Tibial nerve (tissue), 4 donors: ENCODE results near the gene RTP2. TPM values are rescaled to one million over a fixed set of nuclear protein-coding genes. Genes with fewer than 3 reads are reported as not detected.
"Not testable (repeated sequence)": the region's sequence is repeated elsewhere in the genome, so short reads cannot be mapped to it uniquely, and the experiment has no call there.

ENCODE experiments used
- DNase-seq, 2 donors: peaks; one replicate each; pipeline ENCODE4 v3.0.0-alpha.2; 2019; ENCODE audit warnings: low spot score in 2 of 2
- H3K27ac ChIP-seq, 4 donors: fragments of 200-600 bp; sonication (generic) in 3 of 4; one replicate each; pipeline ENCODE4 v1.5.1; 2017 to 2019; ENCODE audit warnings: mild to moderate bottlenecking in 1 of 4
- H3K27me3 ChIP-seq, 2 donors: fragments of 200-600 bp; sonication (generic) in 1 of 2; one replicate each; pipeline versions ENCODE4 v1.5.1 to v1.6.0; 2017 to 2019
- H3K36me3 ChIP-seq, 3 donors: fragments of 200-600 bp; sonication (generic); one replicate each; pipeline ENCODE4 v1.5.1; 2018 to 2019
- H3K4me1 ChIP-seq, 4 donors: fragments of 200-600 bp; sonication (generic) in 3 of 4; one replicate each; pipeline ENCODE4 v1.5.1; 2017 to 2019
- H3K4me3 ChIP-seq, 4 donors: fragments of 200-600 bp; sonication (generic) in 3 of 4; one replicate each; pipeline ENCODE4 v1.5.1; 2017 to 2019; ENCODE audit warnings: mild to moderate bottlenecking in 1 of 4, moderate library complexity in 1 of 4
- H3K9me3 ChIP-seq, 4 donors: fragments of 200-600 bp; sonication (generic) in 3 of 4; one replicate each; pipeline ENCODE4 v1.5.1; 2017 to 2019
- CTCF ChIP-seq, 5 experiments: fragments of 200-600 bp in 3 of 5; fragments of 450-650 bp in 2 of 5; sonication (generic) in 3 of 5; IDR thresholded peaks; one replicate each; pipeline ENCODE4 v1.5.1; 2016 to 2019; ENCODE audit warnings: antibody characterized with exemption in 5 of 5, mild to moderate bottlenecking in 3 of 5, moderate library complexity in 2 of 5
- EP300 ChIP-seq, 2 donors: sonication (generic); formaldehyde crosslinking; IDR thresholded peaks; one replicate each; pipeline ENCODE4 v1.6.1; 2017; ENCODE audit warnings: antibody characterized with exemption in 2 of 2, mild to moderate bottlenecking in 1 of 2
- POLR2A ChIP-seq, 2 donors: fragments of 450-650 bp; IDR thresholded peaks; one replicate each; pipeline ENCODE4 v1.6.1; 2017; ENCODE audit warnings: antibody characterized with exemption in 2 of 2, mild to moderate bottlenecking in 2 of 2, moderate library complexity in 2 of 2
- WGBS, 2 donors: methylation state at CpG; one replicate each; pipeline ENCODE4 v1.1.5; 2018; 5-methylcytosine and 5-hydroxymethylcytosine counted together
- total RNA-seq, 4 donors: library from RNA; depleted of rRNA; stranded (reverse); fragments of >200 nt; gene quantifications; one replicate each; pipeline ENCODE4 v1.1.0, GENCODE V29; 2016

RTP2 gene
- total RNA-seq, 4 donors from 2014 or later: not detected

DNA sequence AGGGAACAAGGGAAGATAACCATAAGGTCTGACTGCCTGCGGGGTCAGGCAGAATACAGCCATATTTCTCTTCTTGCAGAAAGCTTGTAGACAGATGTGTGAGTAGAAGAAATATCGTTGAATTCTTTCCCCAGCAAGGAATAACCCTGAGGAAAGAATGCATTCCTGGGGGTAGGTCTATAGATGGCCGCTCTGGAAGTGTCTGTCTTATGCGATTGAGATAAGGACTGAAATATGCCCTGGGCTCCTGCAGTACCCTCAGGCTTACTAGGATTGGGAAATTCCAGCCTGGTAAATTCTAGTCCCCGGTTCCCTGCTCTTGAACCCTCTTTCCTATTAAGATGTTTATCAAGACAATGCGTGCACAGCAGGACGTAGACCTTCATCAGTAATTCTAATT lies 16.4 kb downstream of the RTP2 start:
- Histone ChIP-seq H3K36me3 (no peaks in the 10 kb centered on the region), H3K9me3 (peaks cover 0 to 26% (median 0%) of the 10 kb centered on the region in 4 donors), H3K27ac (no peak overlapping the region), H3K27me3 (no peaks in the 10 kb centered on the region), H3K4me1 (no peaks in the 10 kb centered on the region), H3K4me3 (no peak overlapping the region)
- DNase-seq: no peak
- no peak for TF ChIP-seq POLR2A (IDR thresholded peaks at IDR 0.05)
- no peak for TF ChIP-seq CTCF (IDR thresholded peaks at IDR 0.05)
- TF ChIP-seq EP300 (IDR thresholded peaks at IDR 0.05): no peak
- 92 to 94% methylated on average over 7 of the region's 7 CpGs for WGBS, 2 donors

DNA sequence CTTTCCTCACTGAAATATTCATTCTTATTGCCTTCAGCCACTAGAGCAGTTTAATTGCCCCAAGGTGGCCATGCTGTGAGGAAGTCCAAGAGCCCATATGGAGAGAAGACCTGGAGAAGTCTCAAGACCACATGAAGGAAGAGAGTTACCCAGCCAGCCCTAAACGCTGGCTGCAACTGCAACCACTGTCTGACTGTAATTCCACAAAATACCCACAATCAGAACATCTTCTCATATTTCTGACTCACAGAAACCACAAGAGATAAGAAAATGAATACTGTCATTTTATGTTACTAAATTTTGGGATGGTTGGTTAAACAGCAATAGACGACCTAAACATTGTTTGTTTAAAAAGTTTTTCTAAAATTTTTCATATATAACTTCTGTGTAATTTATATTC lies 17.5 kb downstream of the RTP2 start:
- H3K36me3 ChIP-seq: no peaks in the 10 kb centered on the region
- H3K27ac ChIP-seq: no peak overlapping the region
- no peaks in the 10 kb centered on the region for H3K4me1 ChIP-seq
- TF ChIP-seq POLR2A (IDR thresholded peaks at IDR 0.05) (no peak), EP300 (IDR thresholded peaks at IDR 0.05) (no peak), CTCF (IDR thresholded peaks at IDR 0.05) (no peak)
- no peak for DNase-seq
- H3K27me3 ChIP-seq: no peaks in the 10 kb centered on the region
- no peak overlapping the region for H3K4me3 ChIP-seq
- WGBS, 2 donors: 68 to 79% methylated on average over 2 of the region's 2 CpGs
- H3K9me3 ChIP-seq: peaks cover 0 to 26% (median 0%) of the 10 kb centered on the region in 4 donors

DNA sequence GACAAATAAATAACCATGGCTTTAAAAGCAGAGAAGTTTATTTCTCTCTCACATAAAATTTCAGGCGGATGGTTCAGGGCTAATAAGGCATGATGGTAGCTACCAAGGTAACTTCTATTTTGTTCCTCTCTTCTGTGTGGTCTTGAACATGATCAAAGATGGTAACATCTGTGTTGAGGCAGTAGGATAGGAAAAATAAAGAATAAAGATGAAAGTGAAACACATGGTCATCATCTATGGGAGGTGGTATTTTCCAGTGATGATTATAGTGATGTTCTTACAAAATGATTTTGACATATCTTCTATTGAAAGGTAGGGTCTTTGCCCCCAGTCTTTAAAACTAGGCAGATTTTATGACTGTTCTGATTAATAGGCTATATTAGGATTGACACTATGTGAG lies 17.9 kb downstream of the RTP2 start:
- Histone ChIP-seq H3K4me1 (peaks cover 0 to under 1% (median 0%) of the 10 kb centered on the region in 4 donors), H3K27me3 (no peaks in the 10 kb centered on the region), H3K4me3 (no peak overlapping the region), H3K36me3 (no peaks in the 10 kb centered on the region), H3K9me3 (peaks cover 0 to 26% (median 0%) of the 10 kb centered on the region in 4 donors), H3K27ac (no peak overlapping the region)
- 93 to 100% methylated on average over 1 of the region's 1 CpG for WGBS, 2 donors
- TF ChIP-seq POLR2A (IDR thresholded peaks at IDR 0.05) (no peak), CTCF (IDR thresholded peaks at IDR 0.05) (no peak), EP300 (IDR thresholded peaks at IDR 0.05) (no peak)
- no peak for DNase-seq

- H3K4me3 ChIP-seq, H3K36me3 ChIP-seq, DNase-seq, H3K27ac ChIP-seq, H3K4me1 ChIP-seq, H3K27me3 ChIP-seq: not testable (repeated sequence)
- peaks cover 0 to 21% (median 0%) of the 10 kb centered on the region in 4 donors for H3K9me3 ChIP-seq
- 82 to 83% methylated on average over 11 of the region's 11 CpGs for WGBS, 2 donors
Measured at GRCh38 chr3:187681756-187682155, 20.6 kb downstream of the RTP2 start.

- no peaks in the 10 kb centered on the region for H3K27me3 ChIP-seq
- TF ChIP-seq CTCF (IDR thresholded peaks at IDR 0.05): peak; percentile 81 to 93 (median 88)
- TF ChIP-seq EP300 (IDR thresholded peaks at IDR 0.05): no peak
- peaks cover 0 to 4% (median 0%) of the 10 kb centered on the region in 4 donors for H3K9me3 ChIP-seq
- H3K36me3 ChIP-seq: no peaks in the 10 kb centered on the region
- H3K27ac ChIP-seq: no peak overlapping the region
- H3K4me1 ChIP-seq: peaks cover 0 to 5% (median 0%) of the 10 kb centered on the region in 4 donors
- DNase-seq: peak; percentile 76 to 90
- 30 to 33% methylated on average over 7 of the region's 7 CpGs for WGBS, 2 donors
- no peak overlapping the region for H3K4me3 ChIP-seq
Measured at GRCh38 chr3:187679638-187680396, 22.5 kb downstream of the RTP2 start.
